Mammary epithelial cell (primary cell): ENCODE results near the gene UNC45A.

Experiments
- CTCF ChIP-seq, 2 donors: IDR thresholded peaks in 1 of 2; conservative IDR thresholded peaks in 1 of 2; 2 replicates each; pipeline ENCODE4 v1.5.1; 2011 to 2012; ENCODE audit warnings: inconsistent platforms in 2 of 2, low read length in 2 of 2, mild to moderate bottlenecking in 2 of 2, control low read depth in 1 of 2, low read depth in 1 of 2; ENCODE audit not compliant: insufficient read depth in 1 of 2; ENCODE audit errors: extremely low read depth in 1 of 2
- EZH2 ChIP-seq: IDR thresholded peaks from 2 replicates; pipeline ENCODE4 v1.6.1; 2012; ENCODE audit warnings: low read length, inconsistent platforms, borderline replicate concordance

GRCh38 chr15:90991587-90992285, 56.7 kb downstream of the UNC45A start:
- TF ChIP-seq CTCF (conservative IDR thresholded peaks at IDR 0.05 in 1 of 2, IDR thresholded peaks at IDR 0.05 in 1 of 2; ENCODE audit: extremely low read depth in 1 of 2, insufficient read depth in 1 of 2, low read depth in 1 of 2, low read length in 2 of 2) = no peak
- no peak for TF ChIP-seq EZH2
